Measurements from ENCODE around the gene C1orf116.
A peak's percentile ranks its signal among the peaks of the same experiment; 100 is the strongest.
"Not testable (repeated sequence)": the region's sequence is repeated elsewhere in the genome, so short reads cannot be mapped to it uniquely, and the experiment has no call there.

Gene C1orf116

DNA sequence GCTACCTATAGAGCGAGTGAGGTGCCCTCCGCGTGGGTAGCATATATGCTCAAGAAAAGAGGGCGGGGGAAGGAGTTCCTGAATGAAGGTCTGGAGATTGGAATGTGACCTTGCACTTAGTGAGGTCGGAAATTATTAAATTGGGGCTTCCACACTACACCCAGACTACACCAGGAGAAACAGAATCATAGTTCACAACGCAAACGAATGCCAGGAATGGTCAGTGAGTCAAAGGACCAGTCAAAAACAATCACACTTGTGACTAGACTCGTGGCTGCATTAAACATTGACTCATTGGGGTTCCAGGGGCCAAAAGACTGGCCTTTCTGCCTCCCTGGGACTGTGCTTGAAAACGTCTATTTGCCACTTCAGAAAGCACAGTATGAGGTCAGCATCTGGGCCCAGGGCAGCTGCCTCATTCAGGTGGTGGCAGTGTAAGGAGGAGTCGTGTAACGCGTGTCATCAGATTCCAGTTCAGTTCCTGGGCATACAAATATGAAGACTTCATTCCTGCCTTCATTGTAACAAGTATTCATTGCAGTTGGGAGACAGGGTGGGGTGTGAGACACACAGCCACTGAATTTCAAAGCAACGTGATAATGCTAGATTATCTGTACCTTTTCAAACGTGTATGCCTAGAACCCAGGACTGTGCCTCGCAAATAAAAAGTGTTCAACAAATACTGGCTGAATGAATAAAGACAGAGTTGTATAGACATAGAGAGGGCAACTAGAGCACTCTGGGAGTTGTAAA, 18.8 kb upstream of the C1orf116 start, which contains the start of gene YOD1:
TSS of gene YOD1 (minus strand) at position 18 of the 753 bp plus-strand sequence. CDS start 178 bp downstream, outside the sequence.
- H3K4me1 ChIP-seq (ENCODE audit: insufficient read depth, low read length) = peaks cover 6% of the 10 kb centered on the region; the same call in 1 of the 2 replicates
- peak within 1 kb of the TSS; percentile 97 for H3K9ac ChIP-seq (ENCODE audit: low read depth, low read length)
- peaks cover 10% of the 10 kb centered on the region for H3K36me3 ChIP-seq (ENCODE audit: insufficient read depth, low read length)
- no peaks in the 10 kb centered on the region for H3K9me3 ChIP-seq (ENCODE audit: control insufficient read depth, insufficient read depth, low read length)

DNA sequence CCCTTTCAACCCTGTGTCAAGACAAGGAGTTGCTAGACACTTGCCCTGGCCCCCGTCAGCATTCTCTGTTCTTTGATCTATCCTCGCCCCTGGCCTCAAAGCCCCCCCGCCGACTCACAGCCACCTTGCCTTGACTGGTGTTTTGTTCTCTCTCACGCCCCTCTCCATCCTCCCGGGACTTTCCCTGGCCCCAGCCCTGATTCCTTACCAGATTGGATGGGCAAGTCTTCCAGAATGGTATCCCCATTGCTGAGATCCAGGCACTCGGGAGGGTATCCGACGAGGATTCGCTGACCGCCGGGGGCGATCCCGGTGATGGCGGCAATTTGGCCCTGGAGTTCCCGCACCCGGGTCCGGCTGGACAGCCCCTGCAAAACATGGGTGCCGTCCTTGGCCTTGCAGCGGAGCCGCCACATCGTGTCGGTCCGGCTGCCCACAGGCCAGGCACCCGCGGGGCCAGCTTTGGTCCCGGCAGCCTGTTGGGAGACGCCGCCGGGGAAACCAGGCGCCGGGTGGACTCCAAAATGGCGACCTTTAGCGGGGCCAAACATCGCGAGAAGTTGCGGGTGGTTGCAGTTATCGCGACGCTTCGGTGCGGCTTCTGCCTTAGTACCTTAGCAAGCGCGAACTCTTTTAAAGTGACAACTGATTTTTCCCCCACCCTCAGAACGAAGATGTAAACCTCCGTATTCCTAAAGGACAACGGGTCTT, 18.1 kb upstream of the C1orf116 start:
- no peaks in the 10 kb centered on the region for H3K9me3 ChIP-seq (ENCODE audit: control insufficient read depth, insufficient read depth, low read length)
- H3K9ac ChIP-seq (ENCODE audit: low read depth, low read length) = peak overlapping the region; percentile 97
- peaks cover 10% of the 10 kb centered on the region for H3K36me3 ChIP-seq (ENCODE audit: insufficient read depth, low read length)
- peaks cover 6% of the 10 kb centered on the region; the same call in 1 of the 2 replicates for H3K4me1 ChIP-seq (ENCODE audit: insufficient read depth, low read length)

DNA sequence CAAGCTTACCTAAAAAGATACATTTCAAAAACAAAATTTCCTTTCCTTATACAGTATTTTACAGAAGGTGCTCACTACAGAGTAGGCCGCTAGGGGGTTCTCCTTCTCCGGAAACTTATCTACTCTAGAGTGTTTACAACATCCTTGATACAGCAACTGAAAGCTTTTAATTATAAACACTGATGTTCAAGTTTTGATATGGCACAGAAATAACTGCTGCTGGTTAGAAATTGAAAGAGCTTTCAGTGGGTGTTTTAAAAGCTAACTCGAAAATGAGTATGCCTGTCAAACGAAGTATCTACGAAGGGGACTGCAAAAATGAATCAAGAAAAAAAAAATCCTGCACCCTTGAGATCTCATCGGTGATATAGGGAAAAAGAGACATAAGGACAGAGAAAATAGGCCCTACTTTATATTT, 17.4 kb upstream of the C1orf116 start:
- Histone ChIP-seq H3K4me1 (ENCODE audit: insufficient read depth, low read length) (peaks cover 6% of the 10 kb centered on the region; the same call in 1 of the 2 replicates), H3K36me3 (ENCODE audit: insufficient read depth, low read length) (peaks cover 10% of the 10 kb centered on the region), H3K9me3 (ENCODE audit: control insufficient read depth, insufficient read depth, low read length) (no peaks in the 10 kb centered on the region), H3K9ac (ENCODE audit: low read depth, low read length) (peak overlapping the region; percentile 97)

GRCh38 chr1:207049514-207049913, 17.0 kb upstream of the C1orf116 start:
- Histone ChIP-seq H3K9me3 (ENCODE audit: control insufficient read depth, insufficient read depth, low read length) (no peaks in the 10 kb centered on the region), H3K36me3 (ENCODE audit: insufficient read depth, low read length) (peaks cover 10% of the 10 kb centered on the region), H3K4me1 (ENCODE audit: insufficient read depth, low read length) (peaks cover 6% of the 10 kb centered on the region; the same call in 1 of the 2 replicates), H3K9ac (ENCODE audit: low read depth, low read length) (peak overlapping the region; percentile 97; the same call in 1 of the 2 replicates)

DNA sequence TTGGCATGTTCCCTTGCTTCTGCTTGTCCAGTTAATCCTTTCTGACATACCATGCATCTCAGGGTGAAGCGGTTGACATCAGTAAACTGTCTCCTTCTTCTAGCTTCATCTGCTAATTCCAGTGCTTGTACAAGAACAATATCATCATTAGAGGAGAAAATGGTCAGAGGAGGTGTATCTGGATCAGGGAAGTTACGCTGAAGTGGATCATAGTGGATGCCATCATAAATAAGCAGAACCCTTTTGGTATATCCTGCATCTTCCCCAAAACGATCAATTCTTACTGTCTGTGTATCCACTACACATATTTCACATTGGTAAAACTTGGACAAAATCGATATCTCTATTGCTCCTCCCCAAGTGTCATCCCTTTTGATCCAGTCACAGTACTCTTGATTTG, 16.5 kb upstream of the C1orf116 start:
- Histone ChIP-seq H3K9me3 (ENCODE audit: control insufficient read depth, insufficient read depth, low read length) (no peaks in the 10 kb centered on the region), H3K36me3 (ENCODE audit: insufficient read depth, low read length) (peaks cover 10% of the 10 kb centered on the region), H3K9ac (ENCODE audit: low read depth, low read length) (no peak overlapping the region), H3K4me1 (ENCODE audit: insufficient read depth, low read length) (peaks cover 6% of the 10 kb centered on the region; the same call in 1 of the 2 replicates)

DNA sequence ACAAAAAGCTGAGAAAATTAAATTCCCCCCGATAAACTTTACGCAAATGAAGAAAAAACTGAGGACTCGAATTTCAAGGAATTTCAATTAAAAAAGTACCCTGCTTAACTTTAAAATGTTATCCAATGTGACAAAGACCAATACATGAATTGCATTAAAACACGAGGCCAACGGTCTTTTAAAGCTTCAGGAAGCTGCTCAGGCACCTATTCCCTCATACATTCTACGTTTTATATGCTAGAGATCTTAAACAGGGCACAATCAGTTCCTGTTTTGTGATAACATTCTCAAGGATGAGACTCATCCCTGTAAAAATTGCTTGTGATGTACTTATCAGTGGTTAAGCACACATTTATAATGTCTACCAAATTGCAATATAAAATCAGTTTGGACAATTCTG, 15.5 kb upstream of the C1orf116 start:
- Histone ChIP-seq H3K36me3 (ENCODE audit: insufficient read depth, low read length) (peaks cover 10% of the 10 kb centered on the region), H3K9ac (ENCODE audit: low read depth, low read length) (no peak overlapping the region), H3K9me3 (ENCODE audit: control insufficient read depth, insufficient read depth, low read length) (no peaks in the 10 kb centered on the region), H3K4me1 (ENCODE audit: insufficient read depth, low read length) (peaks cover 6% of the 10 kb centered on the region; the same call in 1 of the 2 replicates)

GRCh38 chr1:207047505-207047904, 14.9 kb upstream of the C1orf116 start:
- H3K36me3 ChIP-seq (ENCODE audit: insufficient read depth, low read length) = peaks cover 10% of the 10 kb centered on the region
- no peak overlapping the region for H3K9ac ChIP-seq (ENCODE audit: low read depth, low read length)
- H3K9me3 ChIP-seq (ENCODE audit: control insufficient read depth, insufficient read depth, low read length) = no peaks in the 10 kb centered on the region
- H3K4me1 ChIP-seq (ENCODE audit: insufficient read depth, low read length) = peaks cover 6% of the 10 kb centered on the region; the same call in 1 of the 2 replicates

- H3K4me1 ChIP-seq (ENCODE audit: insufficient read depth, low read length) = no peaks in the 10 kb centered on the region
- H3K9ac ChIP-seq (ENCODE audit: low read depth, low read length) = no peak overlapping the region
- peaks cover 10% of the 10 kb centered on the region for H3K36me3 ChIP-seq (ENCODE audit: insufficient read depth, low read length)
- no peaks in the 10 kb centered on the region for H3K9me3 ChIP-seq (ENCODE audit: control insufficient read depth, insufficient read depth, low read length)
Measured at GRCh38 chr1:207045453-207045852, 12.9 kb upstream of the C1orf116 start.

GRCh38 chr1:207041397-207041796, 8.8 kb upstream of the C1orf116 start:
- not testable (repeated sequence) for H3K36me3 ChIP-seq (ENCODE audit: insufficient read depth, low read length); H3K9ac ChIP-seq (ENCODE audit: low read depth, low read length); H3K4me1 ChIP-seq (ENCODE audit: insufficient read depth, low read length); H3K9me3 ChIP-seq (ENCODE audit: control insufficient read depth, insufficient read depth, low read length)

DNA sequence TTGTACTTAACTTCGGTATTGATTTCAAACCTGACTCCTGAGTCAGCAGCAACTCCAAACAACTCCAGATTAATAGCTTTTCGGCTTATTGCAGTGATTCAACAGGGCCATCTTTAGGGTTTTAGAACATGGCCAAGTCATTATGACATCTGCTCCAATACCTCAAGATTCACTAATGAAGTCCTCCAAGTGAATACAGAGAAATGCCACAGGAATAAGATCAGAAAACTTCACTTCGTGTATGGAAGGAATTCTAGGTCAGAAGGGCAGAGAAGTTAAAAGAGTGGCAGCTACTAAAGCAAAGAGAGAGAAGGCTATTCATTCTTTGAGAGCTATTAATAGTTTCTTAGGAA, 7.6 kb upstream of the C1orf116 start:
- no peaks in the 10 kb centered on the region for H3K36me3 ChIP-seq (ENCODE audit: insufficient read depth, low read length)
- H3K4me1 ChIP-seq (ENCODE audit: insufficient read depth, low read length) = peaks cover 1% of the 10 kb centered on the region; the same call in 1 of the 2 replicates
- no peaks in the 10 kb centered on the region for H3K9me3 ChIP-seq (ENCODE audit: control insufficient read depth, insufficient read depth, low read length)
- no peak overlapping the region for H3K9ac ChIP-seq (ENCODE audit: low read depth, low read length)

GRCh38 chr1:207039380-207040180, 7.0 kb upstream of the C1orf116 start:
- Histone ChIP-seq H3K36me3 (ENCODE audit: insufficient read depth, low read length) (no peaks in the 10 kb centered on the region), H3K9ac (ENCODE audit: low read depth, low read length) (no peak overlapping the region), H3K9me3 (ENCODE audit: control insufficient read depth, insufficient read depth, low read length) (no peaks in the 10 kb centered on the region), H3K4me1 (ENCODE audit: insufficient read depth, low read length) (peaks cover 6% of the 10 kb centered on the region; the same call in 1 of the 2 replicates)

GRCh38 chr1:207036865-207037264, 4.3 kb upstream of the C1orf116 start:
- peaks cover 19% of the 10 kb centered on the region for H3K4me1 ChIP-seq (ENCODE audit: insufficient read depth, low read length)
- H3K36me3 ChIP-seq (ENCODE audit: insufficient read depth, low read length) = no peaks in the 10 kb centered on the region
- H3K9ac ChIP-seq (ENCODE audit: low read depth, low read length) = no peak overlapping the region
- H3K9me3 ChIP-seq (ENCODE audit: control insufficient read depth, insufficient read depth, low read length) = no peaks in the 10 kb centered on the region

DNA sequence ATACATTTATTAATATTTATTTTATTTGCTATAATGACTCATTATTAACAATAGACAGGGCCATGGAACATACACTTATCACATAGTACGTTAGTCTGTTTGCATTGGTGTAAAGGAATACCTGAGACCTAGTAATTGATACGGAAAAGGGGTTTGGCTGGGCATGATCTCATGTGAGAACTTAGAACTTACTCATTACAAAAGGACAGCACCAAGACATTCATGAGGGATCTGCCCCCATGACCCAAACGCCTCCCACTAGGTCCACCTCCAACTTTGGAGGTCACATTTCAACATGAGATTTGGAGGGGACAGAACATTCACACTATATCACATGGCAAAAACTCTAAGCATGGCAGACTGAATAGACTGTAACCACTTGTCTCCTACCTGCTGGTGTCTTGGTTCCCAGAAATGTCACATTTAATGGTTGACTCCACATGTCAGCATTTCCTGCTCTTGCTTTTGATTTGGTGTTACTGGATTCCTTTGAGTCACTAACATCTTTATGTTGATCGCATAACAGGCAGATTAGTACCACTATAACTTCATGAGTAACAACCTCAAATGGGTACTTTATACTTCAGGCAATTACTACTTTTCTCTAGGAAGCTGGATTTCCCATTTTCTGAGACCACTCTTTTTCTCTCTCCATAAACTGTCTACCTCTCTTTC, 3.5 kb upstream of the C1orf116 start:
- Histone ChIP-seq H3K9ac (ENCODE audit: low read depth, low read length) (no peak overlapping the region), H3K36me3 (ENCODE audit: insufficient read depth, low read length) (no peaks in the 10 kb centered on the region), H3K4me1 (ENCODE audit: insufficient read depth, low read length) (peaks cover 25% of the 10 kb centered on the region), H3K9me3 (ENCODE audit: control insufficient read depth, insufficient read depth, low read length) (no peaks in the 10 kb centered on the region)

GRCh38 chr1:207034998-207035397, 2.4 kb upstream of the C1orf116 start:
- Histone ChIP-seq H3K36me3 (ENCODE audit: insufficient read depth, low read length) (no peaks in the 10 kb centered on the region), H3K4me1 (ENCODE audit: insufficient read depth, low read length) (peaks cover 25% of the 10 kb centered on the region), H3K9me3 (ENCODE audit: control insufficient read depth, insufficient read depth, low read length) (no peaks in the 10 kb centered on the region), H3K9ac (ENCODE audit: low read depth, low read length) (no peak overlapping the region)
